Activated CD4-positive, alpha-beta T cell treated with anti-CD3 and anti-CD28 coated beads, Interleukin-10, Interleukin-2, amounts not matched to agents 100 ng/mL and 50 ng/mL, durations not matched to agents 16 hours and 8 hours (primary cell): ENCODE data around the gene CAPZA1.
"Not testable (repeated sequence)": the region's sequence is repeated elsewhere in the genome, so short reads cannot be mapped to it uniquely, and the experiment has no call there.

ENCODE experiments used
- DNase-seq: peaks from one replicate; pipeline ENCODE4 v3.0.0-alpha.2; 2020

Gene CAPZA1

GRCh38 chr1:112619518-112620376 is at the start of gene CAPZA1:
CAPZA1 (plus strand) TSS chr1:112619832; CDS start chr1:112619845, 13 bp downstream.
- peak; percentile 96 for DNase-seq

- DNase-seq = no peak
Measured at GRCh38 chr1:112575154-112575804, 44.4 kb upstream of the CAPZA1 start.

GRCh38 chr1:112576240-112576639 is 43.4 kb upstream of the CAPZA1 start:
- DNase-seq = no peak

GRCh38 chr1:112579801-112580510 is 39.7 kb upstream of the CAPZA1 start:
- no peak for DNase-seq

GRCh38 chr1:112581586-112582192 is 37.9 kb upstream of the CAPZA1 start:
- no peak for DNase-seq

GRCh38 chr1:112583366-112583765 is 36.3 kb upstream of the CAPZA1 start:
- DNase-seq = no peak

GRCh38 chr1:112589766-112590165 is 29.9 kb upstream of the CAPZA1 start:
- no peak for DNase-seq

- no peak for DNase-seq
Measured at GRCh38 chr1:112594208-112594876, 25.3 kb upstream of the CAPZA1 start.

GRCh38 chr1:112599477-112599876 is 20.2 kb upstream of the CAPZA1 start:
- DNase-seq = no peak

- DNase-seq = no peak
Measured at GRCh38 chr1:112603012-112603411, 16.6 kb upstream of the CAPZA1 start.

GRCh38 chr1:112603541-112603940 is 16.1 kb upstream of the CAPZA1 start:
- no peak for DNase-seq

GRCh38 chr1:112605633-112606327 is 13.9 kb upstream of the CAPZA1 start:
- peak; percentile 57 for DNase-seq

GRCh38 chr1:112614460-112615065 is 5.1 kb upstream of the CAPZA1 start:
- peak; percentile 40 for DNase-seq

GRCh38 chr1:112618114-112618720 is 1.4 kb upstream of the CAPZA1 start:
- peak; percentile 62 for DNase-seq

- peak; percentile 67 for DNase-seq
Measured at GRCh38 chr1:112618721-112619517, 713 bp upstream of the CAPZA1 start, which contains the start of gene ST7L. ST7L (minus strand) TSS chr1:112619141; CDS start chr1:112619113, 28 bp downstream.

GRCh38 chr1:112620377-112620695 is 704 bp downstream of the CAPZA1 start:
- no peak for DNase-seq

GRCh38 chr1:112624493-112624892 is 4.9 kb downstream of the CAPZA1 start:
- not testable (repeated sequence) for DNase-seq

- DNase-seq = no peak
Measured at GRCh38 chr1:112625696-112626095, 6.1 kb downstream of the CAPZA1 start.

- no peak for DNase-seq
Measured at GRCh38 chr1:112626193-112626592, 6.6 kb downstream of the CAPZA1 start.

- no peak for DNase-seq
Measured at GRCh38 chr1:112626887-112627286, 7.3 kb downstream of the CAPZA1 start.
